Ovary (tissue), 3 donors: ENCODE measurements around the gene FLNC.

Source experiments
- EP300 ChIP-seq: sonication (generic); formaldehyde crosslinking; IDR thresholded peaks from one replicate; pipeline ENCODE4 v1.6.1; 2017; ENCODE audit warnings: antibody characterized with exemption
- POLR2A ChIP-seq: fragments of 450-650 bp; IDR thresholded peaks from one replicate; pipeline ENCODE4 v1.6.1; 2017; ENCODE audit warnings: antibody characterized with exemption, mild to moderate bottlenecking, moderate library complexity
- TF ChIP-seq, protein P1 (sequence below), 3 donors: fragments of 450-650 bp in 2 of 3; fragments of 200-600 bp in 1 of 3; IDR thresholded peaks; one replicate each; pipeline versions ENCODE4 v1.5.1 to v1.8.0; 2016 to 2022; ENCODE audit warnings: antibody characterized with exemption in 3 of 3, mild to moderate bottlenecking in 1 of 3
- donor health status: DM: no; HTN: no; CAD: no.

DNA sequence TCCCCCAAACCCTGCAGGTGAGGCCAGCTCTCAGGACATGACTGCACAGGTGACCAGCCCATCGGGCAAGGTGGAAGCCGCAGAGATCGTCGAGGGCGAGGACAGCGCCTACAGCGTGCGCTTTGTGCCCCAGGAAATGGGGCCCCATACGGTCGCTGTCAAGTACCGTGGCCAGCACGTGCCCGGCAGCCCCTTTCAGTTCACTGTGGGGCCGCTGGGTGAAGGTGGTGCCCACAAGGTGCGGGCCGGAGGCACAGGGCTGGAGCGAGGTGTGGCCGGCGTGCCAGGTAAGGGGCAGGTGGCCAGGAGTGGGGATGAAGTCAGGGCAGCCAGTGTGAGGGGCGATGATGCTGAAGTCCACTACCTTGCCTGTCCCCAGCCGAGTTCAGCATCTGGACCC is 24.2 kb downstream of the FLNC start:
- TF ChIP-seq, protein P1, sequence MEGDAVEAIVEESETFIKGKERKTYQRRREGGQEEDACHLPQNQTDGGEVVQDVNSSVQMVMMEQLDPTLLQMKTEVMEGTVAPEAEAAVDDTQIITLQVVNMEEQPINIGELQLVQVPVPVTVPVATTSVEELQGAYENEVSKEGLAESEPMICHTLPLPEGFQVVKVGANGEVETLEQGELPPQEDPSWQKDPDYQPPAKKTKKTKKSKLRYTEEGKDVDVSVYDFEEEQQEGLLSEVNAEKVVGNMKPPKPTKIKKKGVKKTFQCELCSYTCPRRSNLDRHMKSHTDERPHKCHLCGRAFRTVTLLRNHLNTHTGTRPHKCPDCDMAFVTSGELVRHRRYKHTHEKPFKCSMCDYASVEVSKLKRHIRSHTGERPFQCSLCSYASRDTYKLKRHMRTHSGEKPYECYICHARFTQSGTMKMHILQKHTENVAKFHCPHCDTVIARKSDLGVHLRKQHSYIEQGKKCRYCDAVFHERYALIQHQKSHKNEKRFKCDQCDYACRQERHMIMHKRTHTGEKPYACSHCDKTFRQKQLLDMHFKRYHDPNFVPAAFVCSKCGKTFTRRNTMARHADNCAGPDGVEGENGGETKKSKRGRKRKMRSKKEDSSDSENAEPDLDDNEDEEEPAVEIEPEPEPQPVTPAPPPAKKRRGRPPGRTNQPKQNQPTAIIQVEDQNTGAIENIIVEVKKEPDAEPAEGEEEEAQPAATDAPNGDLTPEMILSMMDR (IDR thresholded peaks at IDR 0.05), result no peak
- TF ChIP-seq POLR2A (no peak), EP300 (no peak)
